Mucosa of descending colon (tissue), 3 donors: ENCODE measurements around the gene KAT6B. TPM values are rescaled to one million over a fixed set of nuclear protein-coding genes. Genes with fewer than 3 reads are reported as not detected.

Source experiments
- ATAC-seq: fragments of 200-7000 bp; cut with Tn5 transposase; one replicate; pipeline ENCODE4 v1.9.1; 2020; ENCODE audit warnings: mild to moderate bottlenecking, moderate library complexity
- DNase-seq, 3 donors: peaks; one replicate each; pipeline ENCODE4 v3.0.0-alpha.2; 2020
- H3K36me3 ChIP-seq: fragments of 200-600 bp; one replicate; pipeline ENCODE4 v1.8.0; 2021; ENCODE audit warnings: low read depth, mild to moderate bottlenecking
- H3K4me1 ChIP-seq: fragments of 200-600 bp; one replicate; pipeline ENCODE4 v1.8.0; 2021; ENCODE audit warnings: low read depth, mild to moderate bottlenecking
- H3K4me3 ChIP-seq: fragments of 200-600 bp; one replicate; pipeline ENCODE4 v1.8.0; 2021; ENCODE audit warnings: mild to moderate bottlenecking
- H3K9me3 ChIP-seq: fragments of 200-600 bp; one replicate; pipeline ENCODE4 v1.8.0; 2021; ENCODE audit warnings: mild to moderate bottlenecking
- intact Hi-C, 2 donors: fragments of 100-400 bp; cut with DNase I in 1 of 2; cut with micrococcal nuclease in 1 of 2; formaldehyde crosslinking; loops; one replicate each; pipeline versions ENCODE4 v1.11.0 to v1.11.1; 2022; cut with DNase I, micrococcal nuclease
- total RNA-seq, 3 donors: library from RNA; stranded (reverse); fragmentation: NEBNext Ultra II Directional in 2 of 3; extraction: Animal tissue kit (Norgen Biotek cat#: 25700) in 2 of 3; gene quantifications; one replicate each; pipeline versions ENCODE4 v1.2.1 to v1.2.4, GENCODE V29; 2021 to 2023
- TF ChIP-seq, protein P1 (sequence below): fragments of 200-600 bp; IDR thresholded peaks from one replicate; pipeline ENCODE4 v1.8.0; 2022; ENCODE audit warnings: antibody characterized with exemption, mild to moderate bottlenecking
- donor health status: DM: no; HTN: no; CAD: no; lungs with moderate emphysema.
- donor health status: DM: no; HTN: no; CAD: no.
- donor health status: DM: no; HTN: yes; CAD: no.

The KAT6B gene
- total RNA-seq, 3 donors from 2014 or later: 29.5 to 60.5 (median 39.3) TPM

DNA sequence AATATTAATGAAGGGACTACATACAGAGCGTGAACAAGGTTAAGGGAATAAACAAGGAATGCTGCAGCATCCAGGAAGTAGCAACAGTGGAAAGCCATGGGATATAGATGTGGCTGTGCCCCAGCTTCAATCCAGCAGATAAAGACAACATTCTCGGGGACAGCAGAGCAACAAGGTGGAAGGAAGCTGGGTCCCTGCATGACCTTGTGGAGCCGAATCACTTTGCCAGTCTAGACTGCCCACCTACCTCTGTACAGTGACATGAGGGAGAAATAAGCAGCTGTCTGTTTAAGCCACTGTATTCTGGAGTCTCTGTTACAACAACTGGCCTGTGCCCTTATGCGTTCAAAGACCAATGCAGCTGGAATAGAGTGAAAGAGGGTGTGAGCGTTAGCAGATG is 255.0 kb downstream of the KAT6B start:
- Histone ChIP-seq H3K4me3 (no peak overlapping the region), H3K36me3 (no peaks in the 10 kb centered on the region), H3K9me3 (no peaks in the 10 kb centered on the region), H3K4me1 (no peaks in the 10 kb centered on the region)
- ATAC-seq (no peak), DNase-seq (no peak)
- TF ChIP-seq, protein P1, sequence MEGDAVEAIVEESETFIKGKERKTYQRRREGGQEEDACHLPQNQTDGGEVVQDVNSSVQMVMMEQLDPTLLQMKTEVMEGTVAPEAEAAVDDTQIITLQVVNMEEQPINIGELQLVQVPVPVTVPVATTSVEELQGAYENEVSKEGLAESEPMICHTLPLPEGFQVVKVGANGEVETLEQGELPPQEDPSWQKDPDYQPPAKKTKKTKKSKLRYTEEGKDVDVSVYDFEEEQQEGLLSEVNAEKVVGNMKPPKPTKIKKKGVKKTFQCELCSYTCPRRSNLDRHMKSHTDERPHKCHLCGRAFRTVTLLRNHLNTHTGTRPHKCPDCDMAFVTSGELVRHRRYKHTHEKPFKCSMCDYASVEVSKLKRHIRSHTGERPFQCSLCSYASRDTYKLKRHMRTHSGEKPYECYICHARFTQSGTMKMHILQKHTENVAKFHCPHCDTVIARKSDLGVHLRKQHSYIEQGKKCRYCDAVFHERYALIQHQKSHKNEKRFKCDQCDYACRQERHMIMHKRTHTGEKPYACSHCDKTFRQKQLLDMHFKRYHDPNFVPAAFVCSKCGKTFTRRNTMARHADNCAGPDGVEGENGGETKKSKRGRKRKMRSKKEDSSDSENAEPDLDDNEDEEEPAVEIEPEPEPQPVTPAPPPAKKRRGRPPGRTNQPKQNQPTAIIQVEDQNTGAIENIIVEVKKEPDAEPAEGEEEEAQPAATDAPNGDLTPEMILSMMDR: no peak
- intact Hi-C loops: no loop called here
